Renal cortical epithelial cell (primary cell): ENCODE data around the gene COL27A1. TPM values are rescaled to one million over a fixed set of nuclear protein-coding genes. Genes with fewer than 3 reads are reported as not detected.

Experiments
- DNase-seq: peaks from one replicate; pipeline ENCODE4 v3.0.0-alpha.2; 2011; ENCODE audit warnings: low read depth
- total RNA-seq: library from RNA; depleted of rRNA; stranded (reverse); fragments of >200 nt; gene quantifications from 2 replicates; pipeline ENCODE4 v1.2.3, GENCODE V29; 2014

COL27A1 gene
- total RNA-seq, 1 donor from 2014 or later, result 48.4 TPM

- no peak for DNase-seq
Observed at GRCh38 chr9:114149181-114149580, 6.2 kb upstream of the COL27A1 start.

GRCh38 chr9:114149765-114150340, 5.5 kb upstream of the COL27A1 start:
- DNase-seq, result no peak

DNA sequence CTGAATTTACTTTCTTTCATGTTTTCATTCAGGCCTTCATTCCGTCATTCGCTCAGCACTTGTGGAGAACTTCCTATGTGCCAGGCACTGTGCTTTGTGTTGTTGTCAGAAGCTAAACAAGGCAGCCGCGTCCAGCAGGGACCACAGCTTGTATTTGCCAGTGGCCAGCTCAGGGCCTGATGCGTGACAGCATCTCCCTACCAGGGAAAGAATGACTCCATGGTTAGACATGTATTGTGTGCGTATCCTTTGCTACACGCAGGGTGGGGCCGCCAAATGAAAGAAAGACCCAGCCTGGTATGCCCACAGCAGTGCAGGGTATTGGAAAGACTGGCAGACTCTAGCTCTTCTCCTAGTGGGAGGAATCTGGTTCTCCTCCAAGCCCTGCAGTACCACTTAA, 4.7 kb upstream of the COL27A1 start:
- no peak for DNase-seq

- DNase-seq, result no peak
Observed at GRCh38 chr9:114151426-114151956, 3.8 kb upstream of the COL27A1 start.

DNA sequence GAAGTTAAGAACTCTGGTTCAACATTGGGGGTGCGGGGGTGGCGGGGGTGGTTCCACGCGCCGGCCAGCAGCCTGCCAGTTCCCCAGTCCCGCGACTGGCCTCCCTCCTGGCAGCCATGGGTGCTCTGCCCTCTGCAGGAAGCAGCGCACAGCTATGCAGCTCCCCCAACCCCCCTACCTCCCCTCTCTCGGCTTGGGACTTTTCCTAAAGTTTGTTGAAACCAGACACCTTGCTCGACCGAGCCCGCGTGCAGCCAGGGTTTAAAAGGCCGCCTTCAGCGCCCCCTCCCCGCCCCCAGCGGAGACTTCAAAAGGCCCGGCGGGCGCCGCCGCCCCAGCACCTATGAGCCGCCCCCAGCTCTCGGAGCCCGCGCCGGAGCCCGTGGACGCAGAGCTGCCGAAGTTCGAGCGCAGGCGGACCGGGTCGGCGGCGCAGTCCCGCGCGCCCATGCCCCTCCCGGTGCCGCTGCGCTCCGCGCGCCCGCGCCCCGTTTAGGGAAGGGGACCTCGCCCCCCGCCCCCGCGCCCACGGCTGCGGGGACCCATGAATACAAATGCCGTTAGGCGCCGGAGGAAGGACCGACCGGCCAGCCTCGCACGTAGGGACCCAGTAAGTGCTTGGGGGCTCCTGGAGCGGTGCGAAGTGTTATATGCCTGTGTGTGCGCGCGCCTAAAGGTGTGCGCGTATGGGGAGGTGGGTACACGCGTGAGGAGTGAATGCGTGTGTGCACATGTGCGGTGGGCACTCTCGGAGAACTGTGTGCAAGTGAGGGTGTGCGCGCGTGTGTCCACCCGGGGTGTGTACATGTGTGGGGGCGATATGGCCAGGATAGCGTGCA, 1.4 kb upstream of the COL27A1 start:
- DNase-seq, result no peak

GRCh38 chr9:114154600-114155102, 686 bp upstream of the COL27A1 start:
- DNase-seq, result no peak

DNA sequence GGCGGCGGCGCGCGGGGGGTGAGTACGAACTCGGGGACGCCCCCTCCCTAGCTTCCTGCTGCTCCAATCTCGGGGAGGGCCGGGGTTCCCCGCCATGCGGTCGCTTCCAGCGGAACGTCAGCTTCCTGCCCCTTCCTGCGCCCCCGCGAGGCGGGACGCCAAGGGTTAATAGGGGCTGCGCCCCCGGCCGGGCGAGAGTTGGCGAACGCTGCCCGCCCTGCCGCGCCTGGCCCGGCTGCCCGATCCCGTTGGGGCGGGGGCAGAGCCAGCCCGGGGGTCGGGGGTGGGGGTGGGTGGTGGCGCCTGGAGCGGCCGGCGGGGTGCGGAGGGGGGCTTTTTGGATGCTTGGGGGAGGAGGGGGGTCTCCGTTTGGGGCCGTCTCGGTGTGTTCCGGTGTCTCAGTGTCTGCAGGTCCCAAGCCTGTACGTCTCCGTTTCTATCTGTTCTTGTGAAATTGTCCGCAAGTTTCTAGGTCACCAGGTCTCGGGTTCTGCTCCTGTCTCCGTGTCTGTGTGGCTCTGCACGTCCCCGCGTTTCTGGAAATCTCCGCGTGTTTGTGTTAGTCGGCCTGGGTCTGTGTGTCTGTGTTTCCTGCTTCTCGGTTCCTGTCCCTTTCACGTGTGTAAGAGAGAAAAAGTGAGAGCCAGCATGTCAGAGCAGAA, 789 bp downstream of the COL27A1 start:
- DNase-seq, result no peak

GRCh38 chr9:114156657-114157421, 1.5 kb downstream of the COL27A1 start:
- peak; percentile 64 for DNase-seq

GRCh38 chr9:114157516-114158176, 2.3 kb downstream of the COL27A1 start:
- no peak for DNase-seq

DNA sequence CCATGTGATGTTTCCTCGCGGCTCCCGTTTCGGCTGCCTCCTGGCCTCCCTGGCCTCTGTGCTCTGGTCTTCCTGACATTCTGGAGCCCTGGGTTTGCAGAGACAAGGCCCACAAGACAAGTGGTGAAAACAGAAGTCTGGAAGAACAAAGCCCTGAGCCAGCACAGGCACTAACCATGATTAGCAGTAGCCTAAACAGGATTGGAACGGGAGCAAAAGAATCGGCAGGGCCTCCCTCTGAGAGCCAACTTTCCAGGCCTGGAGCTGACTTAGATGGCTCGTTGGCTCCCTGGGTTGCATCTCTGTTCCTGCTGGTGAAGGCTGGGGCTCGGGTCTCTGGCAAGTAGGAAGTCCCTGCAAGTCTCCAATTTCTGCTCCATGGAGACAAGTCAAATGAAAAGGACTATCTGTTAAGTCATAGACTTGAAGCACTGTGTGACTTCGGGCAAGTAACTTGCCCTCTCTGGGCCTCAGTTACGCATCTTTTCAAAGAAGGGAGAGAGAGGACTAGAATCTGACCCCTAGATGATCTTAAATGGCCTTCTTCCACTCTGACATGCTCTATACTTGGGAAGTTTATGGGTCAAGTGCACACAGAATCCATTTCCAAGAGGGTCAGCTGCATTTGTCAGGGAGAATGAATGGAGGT, 3.3 kb downstream of the COL27A1 start:
- DNase-seq, result no peak

GRCh38 chr9:114159691-114160090, 4.4 kb downstream of the COL27A1 start:
- no peak for DNase-seq

- DNase-seq, result no peak
Observed at GRCh38 chr9:114161513-114161912, 6.2 kb downstream of the COL27A1 start.

GRCh38 chr9:114163517-114163951, 8.2 kb downstream of the COL27A1 start:
- peak; percentile 83 for DNase-seq

GRCh38 chr9:114164191-114164794, 9.0 kb downstream of the COL27A1 start:
- peak; percentile 91 for DNase-seq

DNA sequence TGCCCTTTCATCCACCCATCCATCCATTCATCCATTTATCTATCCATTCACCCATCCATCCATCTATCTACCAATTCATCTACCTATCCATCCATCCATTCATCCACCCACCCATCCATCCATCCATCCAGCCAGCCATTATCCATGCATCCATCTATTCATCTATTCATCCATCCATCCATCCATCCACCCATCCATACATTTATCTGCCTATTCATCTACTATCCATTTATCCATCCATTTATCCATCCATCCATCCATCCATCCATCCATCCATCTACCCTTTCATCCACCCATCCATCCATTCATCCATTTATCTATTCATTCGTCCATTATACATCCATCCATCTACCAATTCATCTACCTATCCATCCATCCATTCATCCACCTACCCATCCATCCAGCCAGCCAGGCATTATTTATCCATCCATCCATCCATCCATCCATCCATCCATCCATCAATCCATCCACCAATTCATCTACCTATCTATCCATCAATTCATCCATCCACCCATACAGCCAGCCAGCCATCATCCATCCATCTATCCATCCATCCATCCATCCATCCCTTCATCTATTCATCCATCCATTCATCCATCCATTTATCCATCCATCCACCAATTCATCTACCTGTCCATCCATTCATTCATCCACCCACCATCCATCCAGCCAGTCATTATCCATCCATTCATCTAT, 10.2 kb downstream of the COL27A1 start:
- no peak for DNase-seq

GRCh38 chr9:114166103-114166470, 10.8 kb downstream of the COL27A1 start:
- no peak for DNase-seq

DNA sequence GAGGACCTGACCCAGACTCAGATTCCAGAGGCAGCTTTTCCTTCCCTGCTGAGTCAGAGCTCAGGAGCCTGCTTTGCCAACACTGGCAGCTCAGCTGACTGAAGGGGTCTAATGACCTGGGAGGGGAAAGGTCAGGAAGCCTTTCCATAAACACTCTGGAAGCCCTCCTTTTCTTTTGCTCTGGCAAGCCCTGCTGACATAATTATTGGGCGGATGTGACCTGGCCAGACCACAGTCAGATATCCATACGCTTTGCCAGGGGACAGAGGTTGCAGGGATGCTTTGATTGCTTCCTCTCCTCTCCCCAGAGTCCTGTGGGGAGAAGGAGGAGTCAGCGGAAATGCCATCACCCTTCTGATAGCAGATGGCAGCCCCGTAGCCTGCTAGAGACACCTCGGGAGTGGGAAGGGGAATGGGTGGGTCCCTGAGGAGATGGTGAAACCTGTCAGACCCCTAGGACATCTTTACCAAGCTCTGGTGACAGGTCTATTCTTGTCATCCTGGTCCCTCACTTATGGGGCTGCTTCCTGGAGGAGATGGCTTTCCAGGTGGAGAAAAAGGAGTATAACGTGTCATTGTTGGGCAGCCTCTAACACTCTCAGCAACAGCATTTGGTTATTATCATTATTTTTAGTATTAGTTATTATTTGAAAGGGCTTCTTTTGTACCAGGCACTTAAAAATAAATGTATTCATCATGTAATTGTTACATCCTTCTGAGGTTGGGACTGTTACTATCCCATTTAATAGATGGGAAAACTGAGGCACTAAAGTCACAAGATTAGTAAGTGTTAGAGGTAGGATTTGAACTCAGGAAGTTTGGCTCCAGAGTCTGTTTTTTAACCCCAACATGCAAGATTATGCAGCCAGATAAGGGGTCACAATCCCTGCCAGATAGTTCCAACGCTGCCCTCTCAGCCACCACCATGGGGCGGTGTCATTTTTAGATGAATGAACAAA, 11.6 kb downstream of the COL27A1 start:
- no peak for DNase-seq

DNA sequence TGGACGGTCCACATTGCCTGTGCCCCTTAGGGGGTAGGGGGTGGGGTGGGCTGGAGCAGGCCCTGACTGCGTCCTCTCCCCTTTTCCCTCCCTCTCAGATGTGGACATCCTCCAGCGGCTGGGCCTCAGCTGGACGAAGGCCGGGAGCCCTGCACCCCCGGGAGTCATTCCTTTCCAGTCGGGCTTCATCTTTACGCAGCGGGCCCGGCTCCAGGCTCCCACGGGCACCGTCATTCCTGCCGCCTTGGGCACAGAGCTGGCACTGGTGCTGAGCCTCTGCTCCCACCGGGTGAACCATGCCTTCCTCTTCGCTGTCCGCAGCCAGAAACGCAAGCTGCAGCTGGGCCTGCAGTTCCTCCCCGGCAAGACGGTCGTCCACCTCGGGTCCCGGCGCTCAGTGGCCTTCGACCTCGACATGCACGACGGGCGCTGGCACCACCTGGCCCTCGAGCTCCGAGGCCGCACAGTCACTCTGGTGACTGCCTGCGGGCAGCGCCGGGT, 12.3 kb downstream of the COL27A1 start:
- no peak for DNase-seq
